Activated CD4-positive, alpha-beta T cell treated with anti-CD3 and anti-CD28 coated beads, Interleukin-2, Interleukin-4, amounts not matched to agents 100 ng/mL and 50 ng/mL, durations not matched to agents 16 hours and 8 hours (primary cell): ENCODE data around the gene IGSF9B.

Experiments
- DNase-seq: peaks from one replicate; pipeline ENCODE4 v3.0.0-alpha.2; 2020; ENCODE audit warnings: low spot score

Gene IGSF9B

DNA sequence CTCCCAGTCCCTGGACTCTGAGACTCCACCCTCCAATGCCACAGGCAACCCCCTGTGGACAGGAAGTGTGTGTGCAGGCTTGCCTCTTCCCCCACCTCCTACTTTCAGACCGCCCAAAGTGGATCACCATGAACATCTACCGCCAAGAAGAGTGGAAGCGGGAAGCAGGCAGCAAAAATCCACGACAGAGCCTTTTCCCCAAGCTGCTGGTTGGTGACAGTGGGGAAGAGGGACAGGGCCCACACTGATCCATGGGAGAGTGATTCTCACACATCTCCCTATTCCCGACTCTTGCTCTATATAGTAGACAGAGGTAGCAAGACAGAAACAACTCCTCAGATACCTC is 58.0 kb downstream of the IGSF9B start:
- no peak for DNase-seq

DNA sequence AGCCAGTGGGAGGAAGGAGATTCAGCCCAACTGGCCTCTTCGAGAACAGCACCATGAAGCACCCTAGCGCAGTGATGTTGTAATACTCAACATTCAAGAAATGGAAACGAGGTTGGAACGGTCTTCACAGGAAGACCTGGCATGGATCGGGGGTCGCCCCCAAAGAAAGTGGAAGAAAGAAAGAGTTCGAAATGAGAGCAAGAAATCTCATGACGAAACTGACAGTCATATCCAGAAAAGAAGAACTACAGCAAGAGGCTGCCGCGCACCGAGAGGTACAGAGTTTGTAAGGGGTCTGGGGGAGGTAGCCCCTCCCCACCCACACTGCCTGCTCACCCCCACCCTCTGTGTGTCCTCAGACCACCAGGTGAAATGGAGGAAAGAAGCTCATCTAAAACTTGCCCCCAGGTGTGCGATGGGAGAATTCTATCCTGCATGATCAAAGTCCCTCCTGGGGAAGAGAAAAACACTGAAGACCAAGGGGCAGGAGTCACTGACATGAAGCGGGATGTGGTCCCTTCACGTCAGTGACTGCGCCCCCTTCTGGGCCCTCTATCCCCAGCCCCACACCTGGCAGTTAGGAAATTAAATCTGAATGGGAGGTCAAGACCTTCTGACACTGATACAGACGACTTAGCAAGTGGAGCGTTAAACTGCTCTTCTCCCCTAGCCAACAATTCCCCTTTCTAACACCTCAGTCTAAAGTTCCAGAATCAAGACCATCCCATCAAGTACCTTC is 58.6 kb downstream of the IGSF9B start:
- DNase-seq, result no peak

DNA sequence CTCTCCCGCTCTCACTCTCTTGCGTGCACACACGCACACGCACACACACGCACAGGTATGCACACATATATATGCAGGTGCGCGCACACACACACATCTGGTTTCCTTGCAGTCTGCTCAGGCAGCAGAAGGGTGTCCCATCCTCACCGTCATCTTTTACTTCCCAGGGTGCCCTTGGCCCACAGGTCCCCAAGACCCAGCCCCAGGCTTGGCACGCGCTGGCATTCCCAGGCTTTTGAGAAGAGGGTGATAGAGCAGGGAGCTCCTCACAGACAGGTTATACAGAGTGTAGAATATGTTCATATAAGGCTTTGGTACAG is 59.5 kb downstream of the IGSF9B start:
- no peak for DNase-seq

DNA sequence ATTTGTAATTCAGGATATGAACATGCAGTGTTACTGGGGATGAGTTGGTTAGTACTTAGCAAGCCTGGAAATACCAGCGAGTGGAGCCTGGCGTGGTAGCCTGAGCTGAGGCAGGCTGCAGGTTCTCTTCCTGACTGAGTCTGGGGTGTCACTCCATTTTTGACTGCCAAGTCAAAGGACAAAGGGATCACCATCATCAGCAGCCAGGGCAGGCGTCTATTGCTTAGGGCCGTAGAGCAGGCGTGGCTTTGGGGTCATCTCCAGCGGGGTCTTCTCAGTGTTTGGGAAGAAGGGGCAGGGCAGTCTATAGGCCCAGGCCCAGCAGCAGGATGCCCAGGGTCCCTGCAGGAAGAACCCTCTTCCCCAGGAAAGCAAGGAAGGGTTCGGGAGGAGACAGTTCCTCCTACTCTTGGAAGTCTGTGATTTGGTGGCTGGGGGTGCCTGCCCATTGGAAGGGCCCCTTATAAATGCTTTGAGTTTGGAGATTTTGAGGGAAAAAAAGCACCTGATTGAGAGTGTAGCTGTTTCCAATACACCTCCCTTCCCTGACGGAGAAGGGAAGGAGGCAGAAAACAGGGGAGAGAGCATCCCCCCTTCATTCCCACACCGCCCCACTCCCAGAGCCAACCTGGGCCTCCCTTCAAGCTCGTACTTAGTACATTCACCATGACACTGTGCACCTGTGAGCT is 60.0 kb downstream of the IGSF9B start:
- DNase-seq, result no peak

DNA sequence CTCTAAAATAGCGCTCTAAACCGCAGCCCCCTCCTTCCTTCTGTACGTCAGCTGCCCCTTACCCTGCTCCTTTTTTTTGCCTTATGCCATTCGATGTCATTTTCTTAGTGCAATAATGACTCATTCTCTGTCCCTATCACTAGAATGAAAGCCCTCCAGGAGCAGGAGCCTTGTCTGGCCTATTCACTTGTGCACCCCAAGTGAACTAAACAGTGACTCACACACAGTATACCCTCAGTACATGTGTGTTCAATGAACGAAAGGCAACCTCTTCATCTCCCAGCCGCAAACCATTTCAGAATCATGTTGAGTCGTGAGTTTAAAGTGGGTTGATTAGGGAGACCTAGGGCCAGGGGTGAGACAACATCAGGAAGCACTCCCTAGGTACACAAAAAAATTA is 60.7 kb downstream of the IGSF9B start:
- no peak for DNase-seq

DNA sequence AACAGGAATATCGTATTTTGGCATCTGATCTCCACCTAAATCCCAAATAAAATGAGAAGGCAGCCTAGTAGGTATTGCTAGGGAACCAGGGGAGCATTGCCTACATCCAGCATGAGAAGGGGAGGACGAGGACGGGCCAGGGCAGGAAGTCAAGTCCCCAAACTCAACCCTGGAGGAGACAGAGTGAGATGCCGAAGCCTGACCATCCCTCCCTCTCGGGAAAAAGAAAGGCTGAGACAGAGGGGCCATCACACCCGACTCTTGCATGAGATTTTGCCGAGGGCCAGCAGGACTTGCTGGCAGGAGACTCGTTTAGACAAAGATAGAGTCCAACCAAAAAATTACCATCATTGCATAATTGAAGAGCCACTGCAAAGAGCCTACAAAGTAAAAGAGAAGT is 61.2 kb downstream of the IGSF9B start:
- DNase-seq, result no peak

DNA sequence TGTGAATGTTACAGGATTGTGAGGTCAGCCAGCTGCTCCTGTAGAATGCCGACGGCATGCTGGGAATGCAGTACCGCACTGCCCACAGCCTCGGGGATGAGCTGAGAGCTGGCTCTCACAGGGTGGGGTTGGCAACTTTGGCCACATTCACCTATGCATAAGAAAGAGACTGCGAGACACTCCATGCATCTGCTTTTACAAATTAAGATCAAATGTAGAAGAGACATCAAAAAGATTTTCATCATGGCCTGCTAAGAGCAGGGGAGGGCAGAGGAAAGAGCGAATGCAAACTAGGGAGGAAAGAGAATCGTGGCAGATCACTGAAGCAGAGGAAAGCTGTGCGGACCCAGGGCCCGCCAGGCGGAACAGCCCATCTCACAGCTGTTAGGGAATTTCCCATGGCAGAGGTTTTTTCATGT is 61.7 kb downstream of the IGSF9B start:
- no peak for DNase-seq

DNA sequence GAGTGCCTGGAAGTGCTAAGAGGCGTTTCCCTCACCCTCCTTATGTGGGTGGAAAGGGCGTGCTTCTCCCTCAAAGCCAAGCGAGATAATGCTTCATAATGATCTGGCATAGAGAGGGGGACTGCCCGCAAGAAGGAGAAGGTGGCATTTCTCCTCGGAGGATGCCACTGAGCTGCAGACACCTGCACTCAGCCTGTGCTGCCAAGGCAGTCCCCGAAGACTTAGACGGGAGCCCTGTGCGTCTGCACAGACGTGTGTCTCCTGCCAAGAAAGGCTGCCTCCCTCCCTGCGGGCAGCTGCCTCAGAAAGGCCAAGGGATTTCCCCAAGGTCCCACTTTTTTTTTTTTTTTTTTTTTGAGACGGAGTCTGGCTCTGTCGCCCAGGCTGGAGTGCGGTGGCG is 63.4 kb downstream of the IGSF9B start:
- no peak for DNase-seq

DNA sequence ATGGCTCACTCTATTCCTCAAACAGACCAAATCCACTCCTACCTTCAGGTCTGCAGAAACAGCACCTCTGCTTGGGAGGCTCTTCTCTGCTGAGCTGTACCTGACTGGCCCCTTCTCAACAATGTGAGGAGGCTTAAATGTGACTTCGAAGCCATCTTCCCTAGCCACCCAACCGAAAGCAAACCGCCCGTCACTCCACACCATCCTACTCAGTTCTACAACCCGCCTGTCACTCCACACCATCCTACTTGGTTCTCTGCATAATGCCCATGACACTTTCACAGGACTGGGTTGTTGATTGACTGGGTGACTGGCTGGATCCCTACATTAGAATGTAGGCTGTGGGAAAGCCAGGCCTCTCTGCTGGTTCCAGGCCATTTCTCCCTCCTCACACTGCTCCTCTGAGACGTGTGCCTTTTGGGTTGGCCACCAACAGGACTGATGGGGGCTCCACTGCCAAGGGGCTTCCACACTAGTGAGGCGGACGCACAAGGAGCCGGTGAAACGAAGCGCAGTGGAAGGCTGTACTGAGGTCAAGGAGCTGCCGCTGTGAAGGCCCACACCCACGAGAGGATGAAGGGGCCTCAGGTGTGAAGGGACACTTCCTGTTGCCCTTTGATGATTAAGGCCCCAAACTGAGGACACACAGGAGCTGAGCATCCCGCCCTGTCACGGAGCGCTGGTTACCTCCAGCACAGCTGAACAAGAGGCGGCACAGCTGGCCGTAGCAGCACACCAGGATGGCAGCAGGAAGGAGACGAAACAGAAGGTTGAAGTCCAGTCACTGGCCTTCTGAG is 64.0 kb downstream of the IGSF9B start:
- no peak for DNase-seq

DNA sequence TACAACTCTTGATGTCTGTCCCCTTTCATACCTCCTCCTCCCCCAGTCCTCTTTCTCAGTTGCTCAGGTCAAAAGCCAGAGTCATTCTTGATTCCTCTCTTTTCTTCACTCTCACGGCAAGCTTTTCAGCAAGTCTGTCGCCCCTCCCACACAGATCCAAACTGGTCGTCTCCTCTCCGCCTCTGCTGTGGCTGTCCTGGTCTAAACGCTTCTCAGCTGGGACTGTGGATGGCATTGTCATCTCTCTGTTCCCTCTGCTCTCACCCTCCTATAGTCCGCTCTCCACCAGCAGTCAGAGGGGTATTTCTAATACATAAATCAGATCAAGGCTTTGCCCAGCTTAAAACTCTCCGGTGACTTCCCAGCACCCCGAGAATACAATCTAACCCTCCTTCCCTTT is 64.6 kb downstream of the IGSF9B start:
- no peak for DNase-seq

DNA sequence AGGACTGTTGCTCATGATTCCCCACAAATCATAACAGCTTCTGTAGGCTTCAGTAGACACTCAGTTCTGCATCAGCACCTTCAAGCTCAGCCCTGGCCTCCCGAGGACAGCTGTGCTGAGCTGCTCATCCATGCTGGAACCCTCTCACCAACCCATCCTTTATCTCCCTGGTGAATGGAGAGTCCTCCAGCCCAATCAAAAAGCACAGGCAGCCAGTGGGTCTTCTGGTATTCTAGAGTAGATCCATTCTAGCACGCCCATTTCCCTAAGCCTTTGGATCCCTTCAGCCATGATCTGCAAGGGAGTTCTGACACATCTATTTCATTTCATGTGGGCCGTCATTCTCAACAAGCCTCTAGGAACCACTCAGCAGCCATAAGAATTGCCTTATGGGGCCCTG is 66.9 kb downstream of the IGSF9B start:
- no peak for DNase-seq

DNA sequence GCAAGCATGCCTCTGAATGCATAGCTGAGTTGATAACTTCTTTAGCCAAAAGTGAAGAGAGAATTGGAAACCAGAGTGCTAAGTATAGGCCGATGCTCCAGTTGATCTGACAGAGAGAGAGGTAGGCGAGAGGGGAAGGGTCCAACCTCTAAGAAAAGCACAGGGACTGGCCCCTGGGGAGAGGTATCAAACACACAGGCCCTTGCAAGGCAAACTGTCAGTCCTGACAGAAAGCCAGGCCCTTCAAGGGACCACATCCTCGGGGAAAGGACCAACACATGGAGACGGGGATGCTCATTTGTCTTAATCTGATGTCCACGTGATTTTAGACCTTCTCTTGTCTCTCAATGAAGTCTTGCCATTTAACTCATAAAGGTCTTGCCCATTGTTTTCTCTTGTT is 67.6 kb downstream of the IGSF9B start:
- no peak for DNase-seq

DNA sequence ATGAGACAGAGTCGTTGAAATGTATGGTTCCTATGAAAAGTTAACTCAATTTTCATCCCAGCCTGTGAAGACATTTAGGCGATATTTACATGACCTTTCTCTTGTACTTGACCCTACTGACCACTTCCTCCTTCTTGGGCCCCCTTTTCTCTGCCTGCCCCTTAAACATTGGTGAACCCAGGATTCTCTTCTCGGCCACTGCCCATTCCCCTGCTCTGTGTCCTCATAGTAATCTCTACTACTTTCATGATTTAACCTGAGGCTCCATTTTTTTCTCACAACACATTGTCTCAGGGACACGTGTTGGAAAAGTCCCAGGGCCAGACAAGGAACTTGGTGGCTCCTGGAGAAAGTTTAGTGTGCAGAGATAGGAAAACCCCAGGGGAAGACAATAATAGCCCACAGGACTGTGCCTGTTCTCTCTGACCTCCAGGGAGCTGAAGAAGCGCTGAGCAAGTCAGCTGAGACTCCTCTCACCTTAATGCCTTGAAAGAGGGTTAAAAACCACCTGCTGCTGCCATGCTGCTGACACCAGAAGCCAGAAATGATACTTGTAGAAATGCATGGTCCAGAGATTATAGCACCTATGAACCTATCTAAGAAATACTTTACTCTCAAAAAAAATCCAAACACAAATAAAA is 69.0 kb downstream of the IGSF9B start:
- DNase-seq, result no peak

DNA sequence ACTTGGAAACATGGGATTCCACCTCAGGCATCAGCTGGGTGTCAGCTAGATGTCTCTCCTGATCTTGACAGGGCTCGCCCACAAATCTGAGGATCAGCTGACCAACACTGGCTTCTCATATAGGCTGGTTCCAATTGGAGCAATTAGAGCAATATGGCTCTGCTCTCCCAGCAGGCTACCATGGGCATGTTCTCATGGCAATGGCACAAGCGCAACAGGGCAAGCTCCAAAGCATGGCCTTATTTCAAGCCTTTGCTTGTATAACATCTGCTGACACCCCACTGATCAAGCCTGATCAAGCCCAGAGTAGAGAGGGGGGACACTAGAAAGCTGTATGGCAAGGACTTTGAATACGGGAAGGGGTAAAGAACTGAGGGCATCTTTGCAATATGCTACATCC is 70.7 kb downstream of the IGSF9B start:
- DNase-seq, result no peak

DNA sequence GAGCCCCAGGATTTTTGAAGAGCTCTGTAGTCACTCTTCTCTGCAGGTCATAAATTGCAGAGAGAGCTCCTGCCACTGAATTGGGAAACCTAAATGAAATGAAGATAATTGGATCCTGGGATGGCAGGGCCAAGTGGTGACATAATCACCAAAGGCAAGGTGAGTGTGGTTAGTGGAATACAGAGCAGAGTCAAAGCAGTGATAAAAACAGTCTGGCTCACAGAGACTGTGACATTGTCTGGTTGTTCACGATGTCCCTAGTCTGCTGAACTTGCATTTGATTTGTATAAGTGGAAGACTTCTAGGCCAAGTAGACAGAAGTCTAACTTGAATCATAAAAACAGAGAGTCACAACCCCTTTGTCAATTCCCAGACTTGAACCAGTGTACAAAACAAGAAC is 84.6 kb downstream of the IGSF9B start:
- no peak for DNase-seq

DNA sequence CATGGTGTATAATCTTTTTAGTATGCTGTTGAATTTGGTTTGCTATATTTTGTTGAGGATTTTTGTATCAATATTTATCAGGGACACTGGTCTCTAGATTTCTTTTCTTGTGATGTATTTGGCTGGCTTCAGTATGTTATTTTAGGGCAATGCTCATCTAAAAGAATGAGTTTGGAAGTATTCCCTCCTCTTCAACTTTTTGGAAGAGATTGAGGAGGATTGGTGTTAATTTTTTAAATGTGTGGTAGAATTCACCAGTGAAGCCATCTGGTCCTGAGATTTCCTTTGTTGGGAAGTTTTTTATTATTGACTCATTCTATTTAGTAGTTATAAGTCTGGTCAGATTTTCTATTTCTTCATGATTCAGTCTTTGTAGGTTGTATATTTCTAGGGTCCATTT is 89.3 kb downstream of the IGSF9B start:
- DNase-seq, result no peak

DNA sequence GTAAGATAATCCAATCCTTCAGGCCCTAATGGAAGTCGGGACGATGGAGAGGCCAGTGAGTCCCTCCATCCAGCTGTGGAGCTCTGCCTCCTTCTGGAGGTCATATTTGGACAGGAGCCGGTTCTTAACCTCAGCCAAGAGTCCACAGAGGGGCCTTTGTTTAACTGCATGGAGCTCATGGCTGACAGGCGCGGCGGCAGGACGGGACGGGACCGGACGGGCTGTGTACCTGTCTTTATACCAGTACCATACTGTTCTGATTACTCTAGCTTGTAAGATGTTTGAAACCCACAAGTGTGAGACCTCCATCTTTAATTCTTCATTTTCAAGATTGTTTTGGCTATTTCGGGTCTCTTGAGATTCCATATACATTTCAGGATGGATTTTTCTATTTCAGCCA is 91.3 kb downstream of the IGSF9B start:
- DNase-seq, result no peak

DNA sequence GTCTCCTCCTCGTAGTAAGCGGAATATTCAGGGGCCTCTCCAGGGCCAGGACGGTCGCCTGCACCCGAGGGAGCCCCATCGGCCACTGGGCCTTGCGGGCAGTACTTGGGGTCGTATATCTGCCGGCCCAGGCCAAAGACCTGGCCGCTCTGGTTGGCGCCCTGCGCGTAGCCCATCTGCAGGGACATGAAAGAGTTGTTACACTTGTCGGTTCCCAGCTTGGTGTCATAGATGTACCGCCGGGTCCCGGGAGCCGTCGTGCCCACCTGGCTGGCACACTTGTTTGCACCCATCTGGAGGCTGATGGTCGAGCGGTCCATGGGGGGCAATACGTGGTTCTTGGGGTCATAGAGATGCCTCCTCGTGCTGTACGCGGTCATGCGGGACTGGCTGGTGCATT is 92.0 kb downstream of the IGSF9B start:
- no peak for DNase-seq

DNA sequence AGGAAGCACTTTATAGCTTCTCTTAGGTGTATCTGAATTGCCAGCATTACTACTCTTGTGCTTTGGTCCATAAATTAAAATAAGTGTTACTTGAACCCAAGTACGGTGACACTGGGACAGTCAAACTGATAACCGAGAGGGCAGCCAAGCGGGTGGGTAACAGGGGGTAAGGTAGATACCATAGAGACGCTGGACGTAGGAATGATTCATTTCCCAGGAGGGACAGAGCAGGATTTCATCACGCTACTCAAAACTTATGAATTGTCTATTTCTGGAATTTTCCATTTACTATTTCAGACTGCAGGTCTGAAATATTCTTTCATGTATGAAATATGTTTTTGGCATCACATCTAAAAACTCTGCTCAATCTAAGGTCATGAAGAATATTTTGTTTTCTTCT is 96.6 kb downstream of the IGSF9B start:
- no peak for DNase-seq
